Natural killer cell (primary cell): ENCODE data around the gene CLPSL2. TPM values are rescaled to one million over a fixed set of nuclear protein-coding genes. Genes with fewer than 3 reads are reported as not detected.

Source experiments
- ATAC-seq, 3 donors: fragments of 150-1000 bp in 2 of 3; fragments of 200-7000 bp in 1 of 3; cut with Tn5 transposase; 1 replicate in 1 of 3; 2 replicates in 2 of 3; pipeline ENCODE4 v1.10.0; 2021; ENCODE audit warnings: mild to moderate bottlenecking in 2 of 3, moderate library complexity in 2 of 3
- DNase-seq, 2 donors: peaks; one replicate each; pipeline versions ENCODE4 v3.0.0 to v3.0.0-alpha.2; 2013 to 2021; ENCODE audit warnings: mixed read lengths in 1 of 2
- H3K27ac ChIP-seq: one replicate; pipeline ENCODE4 v1.5.1; 2013; ENCODE audit warnings: mild to moderate bottlenecking, low read length
- H3K27me3 ChIP-seq: one replicate; pipeline ENCODE4 v1.6.1; 2013; ENCODE audit warnings: low read length; ENCODE audit not compliant: control insufficient read depth, insufficient read depth
- H3K36me3 ChIP-seq: one replicate; pipeline ENCODE4 v1.6.1; 2013; ENCODE audit warnings: low read length; ENCODE audit not compliant: control insufficient read depth, insufficient read depth
- H3K4me1 ChIP-seq: one replicate; pipeline ENCODE4 v1.6.1; 2013; ENCODE audit warnings: low read length; ENCODE audit not compliant: control insufficient read depth, insufficient read depth
- H3K4me3 ChIP-seq: one replicate; pipeline ENCODE4 v1.5.1; 2013; ENCODE audit warnings: low read length
- H3K9me3 ChIP-seq: one replicate; pipeline ENCODE4 v1.6.1; 2013; ENCODE audit warnings: low read length; ENCODE audit not compliant: control insufficient read depth, insufficient read depth
- H3K27ac Mint-ChIP-seq, 2 donors: one replicate each; pipeline ENCODE4 v1.8.0; 2022; ENCODE audit warnings: mild to moderate bottlenecking in 2 of 2, mixed read lengths in 2 of 2, moderate library complexity in 1 of 2
- H3K27me3 Mint-ChIP-seq, 2 donors: one replicate each; pipeline ENCODE4 v1.8.0; 2022; ENCODE audit warnings: low read depth in 2 of 2, mixed read lengths in 2 of 2
- H3K36me3 Mint-ChIP-seq: one replicate; pipeline ENCODE4 v1.8.0; 2022; ENCODE audit warnings: mixed read lengths
- H3K4me1 Mint-ChIP-seq, 2 donors: one replicate each; pipeline ENCODE4 v1.8.0; 2022; ENCODE audit warnings: mixed read lengths in 2 of 2
- H3K4me3 Mint-ChIP-seq: one replicate; pipeline ENCODE4 v1.8.0; 2022; ENCODE audit warnings: mild to moderate bottlenecking, moderate library complexity, mixed read lengths
- H3K9me3 Mint-ChIP-seq, 2 donors: one replicate each; pipeline ENCODE4 v1.8.0; 2022; ENCODE audit warnings: mixed read lengths in 2 of 2
- WGBS: methylation state at CpG from one replicate; pipeline ENCODE4 v1.1.7; 2013; ENCODE audit warnings: missing lambda C conversion rate; ENCODE audit not compliant: insufficient coverage; 5-methylcytosine and 5-hydroxymethylcytosine counted together
- intact Hi-C: fragments of 100-400 bp; cut with micrococcal nuclease; formaldehyde crosslinking; loops from one replicate; pipeline ENCODE4 v1.14.2; 2022
- total RNA-seq, 4 donors: library from RNA; stranded (reverse); fragments of 120-200 nt in 1 of 4; gene quantifications; one replicate each; pipeline versions ENCODE4 v1.2.3 to v1.2.4, GENCODE V29; 2013 to 2022
- TF ChIP-seq, protein P1 (sequence below): fragments of 200-600 bp; IDR thresholded peaks from one replicate; pipeline ENCODE4 v1.8.0; 2022; ENCODE audit warnings: antibody characterized with exemption

The CLPSL2 gene, protein sequence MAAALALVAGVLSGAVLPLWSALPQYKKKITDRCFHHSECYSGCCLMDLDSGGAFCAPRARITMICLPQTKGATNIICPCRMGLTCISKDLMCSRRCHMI
- not detected for total RNA-seq
- not detected for total RNA-seq (2013)

DNA sequence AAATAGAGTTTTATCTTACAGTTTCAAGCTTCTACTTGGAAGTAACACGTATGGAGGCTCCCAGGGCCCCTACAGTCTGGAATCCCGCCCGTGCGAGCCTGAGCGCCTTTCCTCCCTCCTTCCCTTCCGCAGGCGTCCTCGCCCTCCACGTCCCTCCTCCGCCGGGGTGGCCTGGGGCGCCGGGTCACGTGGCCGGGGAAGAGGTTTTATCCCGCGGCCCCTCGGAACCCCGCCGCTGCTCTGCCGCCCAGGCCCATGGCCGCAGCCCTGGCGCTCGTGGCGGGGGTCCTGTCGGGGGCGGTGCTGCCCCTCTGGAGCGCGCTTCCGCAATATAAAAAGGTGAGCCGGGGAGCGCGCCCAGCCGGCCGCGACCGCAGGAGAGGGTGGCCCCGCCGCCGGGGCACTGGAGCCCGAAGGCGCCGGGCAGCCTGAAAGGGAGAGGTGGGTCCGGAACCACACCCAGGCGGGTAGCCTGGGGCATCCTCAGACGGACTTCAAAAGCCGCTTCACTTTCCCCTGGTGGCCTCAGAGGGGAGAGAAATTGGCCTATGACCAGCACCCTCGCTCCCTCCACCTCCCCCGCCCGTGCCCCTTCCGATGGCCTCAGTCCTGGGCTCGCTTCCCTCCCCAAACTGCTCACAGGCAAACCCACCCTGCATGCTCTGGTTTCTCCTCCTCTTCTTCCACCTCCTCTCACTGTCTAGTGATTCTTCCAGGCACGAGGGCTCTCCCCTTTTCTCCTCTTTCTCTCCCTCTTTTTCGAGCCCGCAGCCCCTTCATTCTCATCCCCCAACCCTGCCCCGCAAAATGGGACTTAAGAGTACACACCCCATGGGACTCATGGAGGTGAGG is at the start of gene CLPSL2:
Gene CLPSL2, plus strand, starts transcription at position 235 of the 852 bp plus-strand sequence. Its CDS starts 21 bp downstream, at position 256.
- no peaks in the 10 kb centered on the region for H3K9me3 ChIP-seq
- intact Hi-C loops: no loop called here
- H3K36me3 ChIP-seq: no peaks in the 10 kb centered on the region
- no peak within 1 kb of the TSS for H3K27ac Mint-ChIP-seq
- no peaks in the 10 kb centered on the region for H3K9me3 Mint-ChIP-seq
- H3K4me3 Mint-ChIP-seq: peak within 1 kb of the TSS; percentile 69
- peaks cover 10% of the 10 kb centered on the region for H3K4me1 ChIP-seq
- WGBS: 2% methylated on average over 55 of the region's 56 CpGs
- TF ChIP-seq, protein P1, sequence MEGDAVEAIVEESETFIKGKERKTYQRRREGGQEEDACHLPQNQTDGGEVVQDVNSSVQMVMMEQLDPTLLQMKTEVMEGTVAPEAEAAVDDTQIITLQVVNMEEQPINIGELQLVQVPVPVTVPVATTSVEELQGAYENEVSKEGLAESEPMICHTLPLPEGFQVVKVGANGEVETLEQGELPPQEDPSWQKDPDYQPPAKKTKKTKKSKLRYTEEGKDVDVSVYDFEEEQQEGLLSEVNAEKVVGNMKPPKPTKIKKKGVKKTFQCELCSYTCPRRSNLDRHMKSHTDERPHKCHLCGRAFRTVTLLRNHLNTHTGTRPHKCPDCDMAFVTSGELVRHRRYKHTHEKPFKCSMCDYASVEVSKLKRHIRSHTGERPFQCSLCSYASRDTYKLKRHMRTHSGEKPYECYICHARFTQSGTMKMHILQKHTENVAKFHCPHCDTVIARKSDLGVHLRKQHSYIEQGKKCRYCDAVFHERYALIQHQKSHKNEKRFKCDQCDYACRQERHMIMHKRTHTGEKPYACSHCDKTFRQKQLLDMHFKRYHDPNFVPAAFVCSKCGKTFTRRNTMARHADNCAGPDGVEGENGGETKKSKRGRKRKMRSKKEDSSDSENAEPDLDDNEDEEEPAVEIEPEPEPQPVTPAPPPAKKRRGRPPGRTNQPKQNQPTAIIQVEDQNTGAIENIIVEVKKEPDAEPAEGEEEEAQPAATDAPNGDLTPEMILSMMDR: no peak
- peaks cover 6% of the 10 kb centered on the region for H3K27me3 ChIP-seq
- peak in 1 of 3 donors; percentile 57 for ATAC-seq
- DNase-seq: no peak
- no peak within 1 kb of the TSS for H3K27ac ChIP-seq
- H3K4me1 Mint-ChIP-seq: peaks cover 0 to 5% of the 10 kb centered on the region in 2 donors
- peaks cover 25 to 38% of the 10 kb centered on the region in 2 donors for H3K27me3 Mint-ChIP-seq
- H3K36me3 Mint-ChIP-seq: no peaks in the 10 kb centered on the region
- no peak within 1 kb of the TSS for H3K4me3 ChIP-seq

DNA sequence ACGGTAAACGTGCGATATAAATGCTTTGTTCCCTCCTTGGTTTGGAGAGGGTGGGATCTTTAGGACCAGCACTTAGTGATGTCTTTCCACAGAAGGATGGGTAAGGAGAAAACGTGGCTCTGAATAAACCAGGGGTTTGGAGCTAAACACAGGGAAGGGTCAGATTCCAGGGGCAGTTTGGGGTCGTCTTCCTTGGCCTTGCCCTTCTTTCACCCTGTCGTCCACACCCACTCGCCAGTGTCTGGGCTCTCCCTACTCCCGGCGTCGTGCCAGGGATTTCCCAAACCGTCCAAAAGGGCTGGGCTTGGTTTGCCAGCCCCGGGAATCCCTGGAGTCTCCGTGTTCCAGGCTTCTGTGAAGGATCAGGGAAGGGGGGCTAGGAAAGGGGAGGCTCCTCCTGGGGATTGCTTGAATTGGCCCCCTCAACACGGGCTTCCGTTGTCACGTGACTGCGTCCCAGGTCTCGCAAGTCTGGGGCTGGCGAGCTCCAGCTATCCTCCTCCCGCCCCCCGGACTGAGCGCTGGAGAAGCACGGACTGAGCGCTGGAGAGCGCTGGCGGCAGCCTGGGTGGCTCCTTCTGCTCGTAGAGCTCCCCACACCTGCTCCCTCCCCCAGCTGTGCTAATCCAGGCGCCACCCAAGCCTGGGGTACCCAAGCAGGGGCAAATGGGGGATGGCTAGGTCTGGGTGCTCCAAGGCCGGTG is 49.0 kb upstream of the CLPSL2 start:
- peak; percentile 11 to 36 (median 20) for ATAC-seq

DNA sequence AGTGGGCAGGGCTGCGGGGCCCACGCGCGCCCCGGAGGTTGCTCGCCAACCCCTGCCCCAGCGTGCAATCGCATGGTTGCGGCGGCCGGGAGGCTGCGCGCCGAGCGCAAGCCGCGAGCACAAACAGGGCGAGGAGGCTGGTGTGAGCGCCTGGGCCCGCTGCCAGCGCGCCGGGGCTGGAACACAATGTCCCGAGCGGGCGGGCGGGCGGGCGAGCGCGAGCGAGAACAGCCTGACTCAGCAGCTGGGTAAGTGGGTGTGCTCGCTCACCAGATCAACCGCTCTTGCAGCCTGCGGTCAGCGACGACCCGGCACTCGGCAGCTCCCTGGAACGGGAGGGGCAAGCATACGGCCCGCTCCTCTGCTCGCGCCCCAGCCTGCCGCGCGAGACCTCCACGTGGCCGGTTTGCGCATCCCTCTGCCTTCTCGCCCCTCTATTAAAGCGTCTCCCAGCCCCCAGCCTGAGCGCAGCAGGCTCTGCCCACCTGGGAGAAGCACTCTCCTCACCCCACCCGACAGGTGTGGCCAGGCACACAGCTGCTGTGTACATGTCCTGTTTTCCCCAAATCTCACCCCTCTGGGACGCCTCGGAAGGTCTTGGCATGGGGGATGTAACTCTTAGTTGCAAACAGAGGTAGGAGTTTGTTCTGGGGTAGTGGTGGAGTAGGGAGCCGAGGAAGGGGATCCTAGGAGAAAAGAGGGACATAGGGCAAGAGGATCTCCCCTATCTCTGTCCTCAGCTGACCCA is 48.3 kb upstream of the CLPSL2 start:
- no peaks in the 10 kb centered on the region for H3K36me3 Mint-ChIP-seq

More for the DNA sequence above, 49.0 kb upstream of the CLPSL2 start:
- no peaks in the 10 kb centered on the region for H3K36me3 Mint-ChIP-seq
- Histone ChIP-seq H3K4me1 (peaks cover 67% of the 10 kb centered on the region), H3K27ac (peak overlapping the region; percentile 69), H3K36me3 (no peaks in the 10 kb centered on the region), H3K9me3 (no peaks in the 10 kb centered on the region), H3K27me3 (no peaks in the 10 kb centered on the region), H3K4me3 (peak overlapping the region; percentile 38)
- WGBS: 23% methylated on average over 29 of the region's 29 CpGs
- no peaks in the 10 kb centered on the region for H3K9me3 Mint-ChIP-seq
- H3K27me3 Mint-ChIP-seq: no peaks in the 10 kb centered on the region
- DNase-seq: no peak
- H3K4me1 Mint-ChIP-seq: peaks cover 44 to 69% of the 10 kb centered on the region in 2 donors
- peak overlapping the region; percentile 43 to 72 for H3K27ac Mint-ChIP-seq
- TF ChIP-seq, protein P1: no peak
- H3K4me3 Mint-ChIP-seq: peak overlapping the region; percentile 67
- intact Hi-C loops: loop anchor here (2.0 to 5.0 kb wide), 2 partner anchors 60 to 261 kb away; no protein-coding TSS in a partner anchor

More for the DNA sequence above, 48.3 kb upstream of the CLPSL2 start:
- intact Hi-C loops: loop anchor here (1.0 to 5.0 kb wide), 4 partner anchors 18 to 261 kb away; no protein-coding TSS in a partner anchor
- Mint-ChIP-seq H3K27me3 (no peaks in the 10 kb centered on the region), H3K4me1 (peaks cover 51 to 76% of the 10 kb centered on the region in 2 donors), H3K4me3 (peak overlapping the region; percentile 67), H3K27ac (peak overlapping the region; percentile 72 to 83), H3K9me3 (no peaks in the 10 kb centered on the region)
- DNase-seq (peak; percentile 83 to 95), ATAC-seq (peak; percentile 64 to 81 (median 76))
- no peaks in the 10 kb centered on the region for H3K9me3 ChIP-seq
- TF ChIP-seq, protein P1: no peak
- peak overlapping the region; percentile 82 for H3K27ac ChIP-seq
- no peaks in the 10 kb centered on the region for H3K36me3 ChIP-seq
- WGBS: under 1% methylated on average over 54 of the region's 57 CpGs
- H3K4me1 ChIP-seq: peaks cover 74% of the 10 kb centered on the region
- H3K27me3 ChIP-seq: no peaks in the 10 kb centered on the region
- H3K4me3 ChIP-seq: peak overlapping the region; percentile 38
